ENCODE measurements around the gene SLC35F2. TPM values are rescaled to one million over a fixed set of nuclear protein-coding genes. Genes with fewer than 3 reads are reported as not detected.

The SLC35F2 gene
- total and polyA plus RNA-seq, 2 of the 8 experiments (the other 6 are each of a cell fraction or from before 2014, with no cell fraction given), result 15.1 to 29.7 TPM

DNA sequence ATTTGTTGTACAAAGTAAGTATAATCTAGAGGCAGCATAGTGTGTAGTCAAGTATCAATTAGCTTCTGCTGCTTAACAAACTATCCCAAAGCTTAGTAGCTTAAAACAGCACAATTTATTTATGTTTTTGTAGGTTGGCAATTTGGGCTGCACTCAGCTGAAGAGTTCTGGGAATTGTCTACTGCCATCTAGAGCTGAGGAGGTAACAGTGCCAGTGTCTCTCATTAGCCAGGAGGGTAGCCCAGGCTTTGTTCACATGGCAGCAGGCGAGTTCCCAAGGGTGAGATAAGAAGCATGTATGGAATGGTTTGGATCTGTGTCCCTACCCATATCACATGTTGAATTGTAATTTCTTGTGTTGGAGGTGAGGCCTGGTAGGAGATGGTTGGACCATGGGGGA is 100.9 kb downstream of the SLC35F2 start:
- Histone ChIP-seq H3K36me3 (ENCODE audit: control insufficient read depth in 2 of 4, insufficient read depth in 4 of 4, low read length in 3 of 4) (no peaks in the 10 kb centered on the region), H3K18ac (ENCODE audit: extremely low read depth, low read length) (no peak overlapping the region), H2BK120ac (replicated peaks; ENCODE audit: low read depth, low read length) (no peak overlapping the region), H4K20me1 (replicated peaks in 1 of 2; ENCODE audit: control insufficient read depth in 1 of 2, insufficient read depth in 2 of 2, low read length in 2 of 2) (no peaks in the 10 kb centered on the region), H2BK12ac (ENCODE audit: low read depth, low read length) (no peak overlapping the region), H3K4ac (replicated peaks; ENCODE audit: insufficient read length, low read depth, low read length) (no peak overlapping the region), H2BK15ac (ENCODE audit: low read length) (no peak overlapping the region), H3K27me3 (replicated peaks in 1 of 4; ENCODE audit: control insufficient read depth in 3 of 4, extremely low read depth in 1 of 4, insufficient read depth in 3 of 4, low read length in 3 of 4) (no peaks in the 10 kb centered on the region), H3K56ac (replicated peaks; ENCODE audit: insufficient read length, low read depth, low read length) (no peak overlapping the region), H2BK5ac (ENCODE audit: low read depth, low read length) (no peak overlapping the region), H3K23me2 (ENCODE audit: low read depth, low read length) (no peaks in the 10 kb centered on the region), H2BK20ac (ENCODE audit: low read length) (no peak overlapping the region), H3K9ac (replicated peaks in 1 of 4; ENCODE audit: extremely low read depth in 1 of 4, low read depth in 3 of 4, low read length in 3 of 4) (no peak overlapping the region), H4K5ac (ENCODE audit: insufficient read length, low read depth, low read length) (no peak overlapping the region), H4K91ac (replicated peaks; ENCODE audit: insufficient read length, low read length) (no peak overlapping the region), H3K23ac (ENCODE audit: insufficient read length) (no peak overlapping the region), H2AK5ac (ENCODE audit: low read depth, low read length) (no peak overlapping the region), H3K4me2 (ENCODE audit: insufficient read depth in 1 of 2, low read depth in 2 of 2, low read length in 2 of 2) (no peak overlapping the region), H3K27ac (ENCODE audit: low read depth, low read length) (no peak overlapping the region), H3K9me3 (ENCODE audit: insufficient read depth in 2 of 2, low read depth in 1 of 2, low read length in 1 of 2) (no peaks in the 10 kb centered on the region), H3K79me1 (ENCODE audit: low read depth, low read length) (no peaks in the 10 kb centered on the region), H3K79me2 (ENCODE audit: control insufficient read depth in 1 of 2, insufficient read depth in 2 of 2, low read length in 2 of 2) (no peaks in the 10 kb centered on the region), H3K4me1 (replicated peaks in 1 of 4; ENCODE audit: control insufficient read depth in 3 of 4, insufficient read depth in 4 of 4, low read length in 3 of 4) (no peaks in the 10 kb centered on the region), H2AFZ (ENCODE audit: low read length) (0 out of 2 replicates have a peak overlapping the region, but pooled peaks have one; percentile 7), H3K4me3 (ENCODE audit: extremely low read depth in 1 of 4, insufficient read depth in 2 of 4, low read depth in 3 of 4, low read length in 4 of 4) (no peak overlapping the region), H4K8ac (ENCODE audit: extremely low read depth, insufficient read depth, low read length) (no peak overlapping the region), H3K14ac (ENCODE audit: insufficient read length) (no peak overlapping the region)
- peak; percentile 27 to 51; a peak in 3 of 4 replicates for TF ChIP-seq RAD21 (IDR thresholded peaks at IDR 0.05 in 1 of 2, conservative IDR thresholded peaks at IDR 0.05 in 1 of 2; ENCODE audit: low read depth in 2 of 2, low read length in 2 of 2)
- TF ChIP-seq KDM5A (IDR thresholded peaks at IDR 0.05; ENCODE audit: low read length), result no peak
- TF ChIP-seq, protein P1, sequence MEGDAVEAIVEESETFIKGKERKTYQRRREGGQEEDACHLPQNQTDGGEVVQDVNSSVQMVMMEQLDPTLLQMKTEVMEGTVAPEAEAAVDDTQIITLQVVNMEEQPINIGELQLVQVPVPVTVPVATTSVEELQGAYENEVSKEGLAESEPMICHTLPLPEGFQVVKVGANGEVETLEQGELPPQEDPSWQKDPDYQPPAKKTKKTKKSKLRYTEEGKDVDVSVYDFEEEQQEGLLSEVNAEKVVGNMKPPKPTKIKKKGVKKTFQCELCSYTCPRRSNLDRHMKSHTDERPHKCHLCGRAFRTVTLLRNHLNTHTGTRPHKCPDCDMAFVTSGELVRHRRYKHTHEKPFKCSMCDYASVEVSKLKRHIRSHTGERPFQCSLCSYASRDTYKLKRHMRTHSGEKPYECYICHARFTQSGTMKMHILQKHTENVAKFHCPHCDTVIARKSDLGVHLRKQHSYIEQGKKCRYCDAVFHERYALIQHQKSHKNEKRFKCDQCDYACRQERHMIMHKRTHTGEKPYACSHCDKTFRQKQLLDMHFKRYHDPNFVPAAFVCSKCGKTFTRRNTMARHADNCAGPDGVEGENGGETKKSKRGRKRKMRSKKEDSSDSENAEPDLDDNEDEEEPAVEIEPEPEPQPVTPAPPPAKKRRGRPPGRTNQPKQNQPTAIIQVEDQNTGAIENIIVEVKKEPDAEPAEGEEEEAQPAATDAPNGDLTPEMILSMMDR (IDR thresholded peaks at IDR 0.05; ENCODE audit: control extremely low read depth in 1 of 3, insufficient read depth in 1 of 3, low read depth in 1 of 3, low read length in 3 of 3), result peak; percentile 25 to 63 (median 37)
- no peak for TF ChIP-seq TAF7 (optimal IDR thresholded peaks at IDR 0.05; ENCODE audit: borderline replicate concordance, low read depth, low read length)
- no peak for TF ChIP-seq EZH2 (IDR thresholded peaks at IDR 0.05; ENCODE audit: low read depth, low read length, severe bottlenecking)
- ChIA-PET POLR2A (ENCODE audit: partially characterized antibody) (no interaction called here), CTCF (ENCODE audit: partially characterized antibody) (interaction anchor here (0.6 to 8.5 kb wide), 8 partner anchors 11 to 200 kb away, joined by 3 to 82 read pairs (median 4); no protein-coding TSS in a partner anchor)
- FAIRE-seq (peak; percentile 7), DNase-seq (ENCODE audit: low read depth in 1 of 2, low spot score in 2 of 2) (no peak)
- WGBS, 2 experiments (ENCODE audit: extremely low coverage in 1 of 2, insufficient coverage in 1 of 2, insufficient read length in 1 of 2, insufficient replicate concordance in 2 of 2, low coverage in 1 of 2, low lambda C conversion rate in 2 of 2, missing lambda C conversion rate in 1 of 2), result 93% methylated on average over 1 of the region's 1 CpG; no CpG with 5 or more reads in 1 of the 2 experiments

Measured in H1 (cell line).